Endothelial cell of umbilical vein (primary cell): Measurements from ENCODE around the gene MME. TPM values are rescaled to one million over a fixed set of nuclear protein-coding genes. Genes with fewer than 3 reads are reported as not detected.
A peak's percentile ranks its signal among the peaks of the same experiment; 100 is the strongest.

ENCODE experiments used
- BruUV-seq: library from RNA; stranded (reverse); fragments of 400-500 nt; replicated peaks from 2 replicates; lab custom pipeline; 2021; lab: Mats Ljungman, UMichigan
- CTCF ChIA-PET: fragments of 300-600, 350-600 bp; sonication (Branson Sonifier 250); formaldehyde crosslinking; loops from one replicate; lab custom pipeline; 2021; ENCODE audit warnings: antibody characterized with exemption, inconsistent platforms; lab: Charles Lee
- POLR2A ChIA-PET: fragments of 300-600, 350-600 bp; sonication (Branson Sonifier 250); formaldehyde crosslinking; loops from one replicate; lab custom pipeline; 2021; ENCODE audit warnings: antibody characterized with exemption, inconsistent platforms; lab: Charles Lee
- DNase-seq: peaks from one replicate; pipeline ENCODE4 v3.0.0-alpha.2; 2011; ENCODE audit warnings: low read depth, low spot score
- FAIRE-seq: peaks from 2 replicates; lab custom pipeline; 2011; peaks lifted over from hg19 to GRCh38; lab: Jason Lieb, UNC
- H2AFZ ChIP-seq: 2 replicates; pipeline ENCODE4 v1.6.0; 2012; ENCODE audit warnings: low read depth, low read length, control low read depth, inconsistent platforms
- H3K27ac ChIP-seq: 2 replicates; pipeline ENCODE4 v1.5.1; 2011; ENCODE audit warnings: low read depth, mild to moderate bottlenecking, control low read depth, low read length, moderate library complexity; ENCODE audit not compliant: insufficient read depth
- H3K27me3 ChIP-seq, 2 experiments: 2 replicates each; pipeline versions ENCODE4 v1.6.0 to v1.6.1; 2011; ENCODE audit warnings: low read length in 2 of 2, mixed read lengths in 1 of 2; ENCODE audit not compliant: control insufficient read depth in 2 of 2, insufficient read depth in 2 of 2
- H3K36me3 ChIP-seq, 2 experiments: 2 replicates in 1 of 2; 3 replicates in 1 of 2; pipeline ENCODE4 v1.5.1; 2011; ENCODE audit warnings: low read length in 2 of 2, mild to moderate bottlenecking in 1 of 2, moderate library complexity in 1 of 2; ENCODE audit not compliant: control insufficient read depth in 2 of 2, insufficient read depth in 2 of 2; ENCODE audit errors: extremely low read depth in 1 of 2
- H3K4me1 ChIP-seq: 3 replicates; pipeline ENCODE4 v1.5.1; 2011; ENCODE audit warnings: mild to moderate bottlenecking, low read length; ENCODE audit not compliant: control insufficient read depth, insufficient read depth; ENCODE audit errors: extremely low read depth
- H3K4me2 ChIP-seq: 2 replicates; pipeline ENCODE4 v1.6.1; 2011; ENCODE audit warnings: low read length, control low read depth, mixed read lengths; ENCODE audit not compliant: insufficient read depth
- H3K4me3 ChIP-seq, 3 experiments: fragments of 200-600 bp in 1 of 3; sonication (generic), shearing (Covaris generic) in 1 of 3; replicated peaks in 1 of 3; 2 replicates each; pipeline ENCODE4 v1.5.1; 2011 to 2016; ENCODE audit warnings: control low read depth in 3 of 3, low read length in 3 of 3, mild to moderate bottlenecking in 2 of 3, inconsistent platforms in 1 of 3, low read depth in 1 of 3, moderate library complexity in 1 of 3; ENCODE audit not compliant: insufficient read depth in 1 of 3
- H3K79me2 ChIP-seq: 2 replicates; pipeline ENCODE4 v1.6.0; 2012; ENCODE audit warnings: low read length, inconsistent platforms; ENCODE audit not compliant: control insufficient read depth, insufficient read depth
- H3K9ac ChIP-seq: replicated peaks from 2 replicates; pipeline ENCODE3; 2011; ENCODE audit warnings: low read length, control low read depth; ENCODE audit not compliant: insufficient read depth; ENCODE audit errors: extremely low read depth
- H3K9me1 ChIP-seq: replicated peaks from 3 replicates; pipeline ENCODE4 v1.6.0; 2011; ENCODE audit warnings: mild to moderate bottlenecking, low read length; ENCODE audit not compliant: control insufficient read depth, insufficient read depth; ENCODE audit errors: extremely low read depth
- H3K9me3 ChIP-seq: replicated peaks from 2 replicates; pipeline ENCODE4 v1.5.1; 2012; ENCODE audit warnings: low read length, inconsistent platforms; ENCODE audit not compliant: control insufficient read depth, insufficient read depth
- H4K20me1 ChIP-seq: replicated peaks from 2 replicates; pipeline ENCODE3; 2011; ENCODE audit warnings: mild to moderate bottlenecking, low read length; ENCODE audit not compliant: control insufficient read depth, insufficient read depth; ENCODE audit errors: extremely low read depth
- EZH2 ChIP-seq: IDR thresholded peaks from 2 replicates; pipeline ENCODE4 v1.6.1; 2012; ENCODE audit warnings: borderline replicate concordance, low read depth, mild to moderate bottlenecking, moderate library complexity, low read length, inconsistent platforms; ENCODE audit not compliant: severe bottlenecking
- FOS ChIP-seq: IDR thresholded peaks from 2 replicates; pipeline ENCODE4 v1.6.1; 2011; ENCODE audit warnings: mild to moderate bottlenecking, low read length, moderate library complexity, borderline replicate concordance; ENCODE audit not compliant: insufficient read depth
- GATA2 ChIP-seq: IDR thresholded peaks from 2 replicates; pipeline ENCODE4 v1.7.0; 2011; ENCODE audit warnings: low read depth, mild to moderate bottlenecking, moderate library complexity, mixed read lengths, low read length; ENCODE audit not compliant: insufficient read length, insufficient read depth
- JUN ChIP-seq: IDR thresholded peaks from 2 replicates; pipeline ENCODE4 v1.6.1; 2011; ENCODE audit warnings: borderline replicate concordance, low read depth; ENCODE audit not compliant: insufficient read length, insufficient read depth
- MYC ChIP-seq: IDR thresholded peaks from one replicate; pipeline ENCODE4 v1.6.1; 2011; ENCODE audit warnings: mild to moderate bottlenecking, low read depth, low read length
- POLR2A ChIP-seq: IDR thresholded peaks from 2 replicates; pipeline ENCODE4 v1.6.1; 2012; ENCODE audit warnings: low read depth, mild to moderate bottlenecking, control low read depth, low read length
- POLR2AphosphoS5 ChIP-seq: IDR thresholded peaks from 2 replicates; pipeline ENCODE4 v1.6.1; 2012; ENCODE audit warnings: low read depth, mild to moderate bottlenecking, control low read depth, low read length, moderate library complexity; ENCODE audit not compliant: insufficient read depth
- dilution Hi-C: fragments of 300-500 bp; cut with MboI; formaldehyde crosslinking; loops from one replicate; pipeline ENCODE4 v1.15.0; 2019; ENCODE audit warnings: low sequenced_read_pairs; ENCODE audit not compliant: extremely low pct_ligation_motif_present
- intact Hi-C: fragments of 100-400 bp; cut with micrococcal nuclease; formaldehyde crosslinking; loops from one replicate; pipeline ENCODE4 v1.10.0; 2022
- polyA plus RNA-seq, 4 experiments: library from polyadenylated mRNA; depleted of rRNA in 3 of 4; stranded (reverse) in 3 of 4; unstranded in 1 of 4; fragments of >200 nt; gene quantifications; 2 replicates each; pipeline versions ENCODE4 v1.2.1 to v1.2.3, GENCODE V29; 2011 to 2012; ENCODE audit warnings: missing spikeins in 1 of 4
- total RNA-seq: library from RNA; stranded (reverse); gene quantifications from 2 replicates; pipeline ENCODE4 v1.2.3, GENCODE V29; 2021
- TF ChIP-seq, protein P1 (sequence below): IDR thresholded peaks from 2 replicates; pipeline ENCODE4 v1.6.1; 2011; ENCODE audit not compliant: insufficient read depth, insufficient read length
- TF ChIP-seq, protein P2 (sequence below), 2 donors: IDR thresholded peaks; 1 replicate in 1 of 2; 2 replicates in 1 of 2; pipeline ENCODE4 v1.5.1; 2011; ENCODE audit warnings: low read length in 2 of 2, mild to moderate bottlenecking in 2 of 2, moderate library complexity in 2 of 2, control low read depth in 1 of 2, inconsistent platforms in 1 of 2, low read depth in 1 of 2; ENCODE audit not compliant: insufficient read depth in 1 of 2; ENCODE audit errors: extremely low read depth in 1 of 2

The MME gene
- total and polyA plus RNA-seq, 2 donors (not counting 3 experiments of a cell fraction or from before 2014, with no cell fraction given): 6.0 to 10.5 TPM

DNA sequence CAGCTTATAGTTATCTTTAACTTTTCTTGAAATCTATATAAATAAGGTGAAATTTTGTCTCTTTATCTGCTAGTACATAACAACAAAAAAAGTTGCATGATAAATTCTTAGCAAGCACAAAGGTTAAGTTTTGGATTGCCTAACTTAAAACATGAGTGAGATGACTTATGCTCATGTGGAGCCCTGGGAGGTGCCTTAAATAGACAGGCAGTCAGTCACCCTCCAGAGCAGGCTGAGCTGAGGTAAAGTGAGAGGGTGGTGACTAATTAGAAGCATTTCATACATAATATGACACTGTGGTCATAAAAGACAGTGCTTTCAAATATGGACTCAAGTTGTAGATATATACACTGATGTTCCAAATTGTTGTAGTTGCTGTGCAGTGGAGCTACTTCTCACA, 14.6 kb upstream of the MME start:
- intact Hi-C loops: no loop called here
- DNase-seq (peak; percentile 22), FAIRE-seq (no peak)
- H3K79me2 ChIP-seq: no peaks in the 10 kb centered on the region
- POLR2A ChIA-PET: no interaction called here
- H3K4me2 ChIP-seq: no peak overlapping the region
- no peak overlapping the region for H3K4me3 ChIP-seq
- no peaks in the 10 kb centered on the region for H3K27me3 ChIP-seq
- H3K4me1 ChIP-seq: peaks cover 16% of the 10 kb centered on the region
- H3K36me3 ChIP-seq: no peaks in the 10 kb centered on the region
- CTCF ChIA-PET: interaction anchor here (1.5 to 1.6 kb wide), 2 partner anchors 24 to 35 kb away, joined by 3 to 5 read pairs; no protein-coding TSS in a partner anchor
- H3K9me1 ChIP-seq: no peaks in the 10 kb centered on the region
- no peaks in the 10 kb centered on the region for H3K9me3 ChIP-seq
- H4K20me1 ChIP-seq: no peaks in the 10 kb centered on the region
- no peak for TF ChIP-seq EZH2
- TF ChIP-seq POLR2A: no peak
- TF ChIP-seq MYC: no peak
- TF ChIP-seq GATA2: no peak
- TF ChIP-seq, protein P1, sequence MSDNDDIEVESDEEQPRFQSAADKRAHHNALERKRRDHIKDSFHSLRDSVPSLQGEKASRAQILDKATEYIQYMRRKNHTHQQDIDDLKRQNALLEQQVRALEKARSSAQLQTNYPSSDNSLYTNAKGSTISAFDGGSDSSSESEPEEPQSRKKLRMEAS: no peak
- no peak for TF ChIP-seq FOS
- no peak for TF ChIP-seq POLR2AphosphoS5
- TF ChIP-seq JUN: no peak
- TF ChIP-seq, protein P2, sequence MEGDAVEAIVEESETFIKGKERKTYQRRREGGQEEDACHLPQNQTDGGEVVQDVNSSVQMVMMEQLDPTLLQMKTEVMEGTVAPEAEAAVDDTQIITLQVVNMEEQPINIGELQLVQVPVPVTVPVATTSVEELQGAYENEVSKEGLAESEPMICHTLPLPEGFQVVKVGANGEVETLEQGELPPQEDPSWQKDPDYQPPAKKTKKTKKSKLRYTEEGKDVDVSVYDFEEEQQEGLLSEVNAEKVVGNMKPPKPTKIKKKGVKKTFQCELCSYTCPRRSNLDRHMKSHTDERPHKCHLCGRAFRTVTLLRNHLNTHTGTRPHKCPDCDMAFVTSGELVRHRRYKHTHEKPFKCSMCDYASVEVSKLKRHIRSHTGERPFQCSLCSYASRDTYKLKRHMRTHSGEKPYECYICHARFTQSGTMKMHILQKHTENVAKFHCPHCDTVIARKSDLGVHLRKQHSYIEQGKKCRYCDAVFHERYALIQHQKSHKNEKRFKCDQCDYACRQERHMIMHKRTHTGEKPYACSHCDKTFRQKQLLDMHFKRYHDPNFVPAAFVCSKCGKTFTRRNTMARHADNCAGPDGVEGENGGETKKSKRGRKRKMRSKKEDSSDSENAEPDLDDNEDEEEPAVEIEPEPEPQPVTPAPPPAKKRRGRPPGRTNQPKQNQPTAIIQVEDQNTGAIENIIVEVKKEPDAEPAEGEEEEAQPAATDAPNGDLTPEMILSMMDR (IDR thresholded peaks at IDR 0.05; ENCODE audit: extremely low read depth in 1 of 2, insufficient read depth in 1 of 2, low read depth in 1 of 2, low read length in 2 of 2): no peak
- no peak overlapping the region for H2AFZ ChIP-seq
- dilution Hi-C loops: no loop called here
- BruUV-seq: no TSS peak
- no peak overlapping the region for H3K27ac ChIP-seq
- no peak overlapping the region for H3K9ac ChIP-seq
